Testis (tissue), 5 donors: ENCODE results near the gene WNT11. TPM values are rescaled to one million over a fixed set of nuclear protein-coding genes. Genes with fewer than 3 reads are reported as not detected.

ENCODE experiments used
- DNase-seq: peaks from one replicate; pipeline ENCODE4 v3.0.0-alpha.2; 2019
- H3K27ac ChIP-seq, 2 donors: fragments of 200-600 bp; sonication (generic); one replicate each; pipeline ENCODE4 v1.5.1; 2019
- H3K27me3 ChIP-seq: fragments of 200-600 bp; sonication (generic); one replicate; pipeline ENCODE4 v1.5.1; 2019
- H3K36me3 ChIP-seq: fragments of 200-600 bp; sonication (generic); one replicate; pipeline ENCODE4 v1.5.1; 2017; ENCODE audit warnings: low read depth; ENCODE audit errors: missing control alignments
- H3K4me1 ChIP-seq: fragments of 200-600 bp; sonication (generic); one replicate; pipeline ENCODE4 v1.5.1; 2019
- H3K4me3 ChIP-seq, 2 donors: fragments of 200-600 bp; sonication (generic); one replicate each; pipeline ENCODE4 v1.5.1; 2017 to 2019
- H3K9me3 ChIP-seq: fragments of 200-600 bp; sonication (generic); one replicate; pipeline ENCODE4 v1.5.1; 2017
- CTCF ChIP-seq, 3 experiments: fragments of 450-650 bp in 2 of 3; fragments of 200-600 bp in 1 of 3; sonication (generic) in 1 of 3; IDR thresholded peaks; one replicate each; pipeline ENCODE4 v1.5.1; 2016 to 2019; ENCODE audit warnings: antibody characterized with exemption in 3 of 3, mild to moderate bottlenecking in 2 of 3, moderate library complexity in 1 of 3
- POLR2A ChIP-seq: fragments of 450-650 bp; IDR thresholded peaks from one replicate; pipeline ENCODE4 v1.6.1; 2017; ENCODE audit warnings: antibody characterized with exemption, mild to moderate bottlenecking, moderate library complexity
- WGBS, 2 donors: methylation state at CpG; one replicate each; pipeline ENCODE4 v1.1.5; 2018; 5-methylcytosine and 5-hydroxymethylcytosine counted together
- intact Hi-C: fragments of 100-400 bp; cut with DNase I; formaldehyde crosslinking; loops from one replicate; pipeline ENCODE4 v1.15.1; 2023; ENCODE audit warnings: low total_unique reads
- long read RNA-seq, 2 donors: transcript quantifications; one replicate each; lab custom pipeline, GENCODE V29; 2026
- polyA plus RNA-seq: library from polyadenylated mRNA; stranded (reverse); fragments of 350-450 nt; fragmentation: Illumina TruSeq; extraction: RNeasy Lipid Tissue Mini Kit (QIAGEN cat#74804); gene quantifications from one replicate; pipeline ENCODE4 v1.2.3, GENCODE V29; 2014; ENCODE audit warnings: low read depth, low replicate concordance; ENCODE audit not compliant: insufficient read depth
- total RNA-seq, 2 donors: library from RNA; depleted of rRNA; stranded (reverse); fragments of >200 nt; gene quantifications; one replicate each; pipeline ENCODE4 v1.2.3, GENCODE V29; 2016

WNT11 gene
- total RNA-seq (1 to 10 TPM; 2.8 to 4.3 TPM), polyA plus RNA-seq (2.7 TPM)
- long read RNA-seq, donor 1 = 0 reads
- long read RNA-seq, donor 2, partial matches to known transcripts = 0 of 13 reads
- long read RNA-seq, donor 2, other reads (novel, unspliced or antisense) = 12 of 13 reads

GRCh38 chr11:76206327-76207081, at the start of gene WNT11:
TSS of gene WNT11 (minus strand) at chr11:76206502. CDS start at chr11:76206407, 95 bp downstream.
- no peaks in the 10 kb centered on the region for H3K27me3 ChIP-seq
- no peaks in the 10 kb centered on the region for H3K9me3 ChIP-seq
- TF ChIP-seq POLR2A (no peak), CTCF (IDR thresholded peaks at IDR 0.05) (no peak)
- intact Hi-C loops = no loop called here
- peaks cover 28% of the 10 kb centered on the region for H3K4me1 ChIP-seq
- H3K27ac ChIP-seq = no peak within 1 kb of the TSS
- peak; percentile 67 for DNase-seq
- H3K36me3 ChIP-seq = no peaks in the 10 kb centered on the region
- H3K4me3 ChIP-seq = peak within 1 kb of the TSS; percentile 37 to 62
- 1 to 2% methylated on average over 18 to 80 of the region's 80 CpGs for WGBS, 2 donors

- Histone ChIP-seq H3K4me1 (no peaks in the 10 kb centered on the region), H3K27ac (no peak overlapping the region), H3K36me3 (no peaks in the 10 kb centered on the region), H3K27me3 (no peaks in the 10 kb centered on the region), H3K4me3 (no peak overlapping the region), H3K9me3 (no peaks in the 10 kb centered on the region)
- 87 to 90% methylated on average over 9 of the region's 9 CpGs for WGBS, 2 donors
- intact Hi-C loops = no loop called here
- DNase-seq = no peak
- no peak for TF ChIP-seq POLR2A
- TF ChIP-seq CTCF (IDR thresholded peaks at IDR 0.05) = no peak
Measured at GRCh38 chr11:76253416-76253815, 47.1 kb upstream of the WNT11 start.

GRCh38 chr11:76252631-76253070, 46.3 kb upstream of the WNT11 start:
- Histone ChIP-seq H3K9me3 (no peaks in the 10 kb centered on the region), H3K4me3 (no peak overlapping the region), H3K27me3 (no peaks in the 10 kb centered on the region), H3K27ac (no peak overlapping the region), H3K36me3 (no peaks in the 10 kb centered on the region), H3K4me1 (no peaks in the 10 kb centered on the region)
- intact Hi-C loops = no loop called here
- WGBS, 2 donors = 60 to 69% methylated on average over 5 to 9 of the region's 9 CpGs
- no peak for DNase-seq
- TF ChIP-seq CTCF (IDR thresholded peaks at IDR 0.05) (no peak), POLR2A (no peak)

- TF ChIP-seq CTCF (IDR thresholded peaks at IDR 0.05) = no peak
- TF ChIP-seq POLR2A = no peak
- H3K9me3 ChIP-seq = no peaks in the 10 kb centered on the region
- 36% methylated on average over 2 of the region's 2 CpGs for WGBS, 2 donors
- no peak for DNase-seq
- H3K4me1 ChIP-seq = no peaks in the 10 kb centered on the region
- H3K27ac ChIP-seq = no peak overlapping the region
- intact Hi-C loops = no loop called here
- H3K4me3 ChIP-seq = no peak overlapping the region
- H3K27me3 ChIP-seq = no peaks in the 10 kb centered on the region
- no peaks in the 10 kb centered on the region for H3K36me3 ChIP-seq
Measured at GRCh38 chr11:76251576-76251975, 45.3 kb upstream of the WNT11 start.
